Transverse colon (tissue), 3 donors: ENCODE results near the gene STYXL2.

ENCODE experiments used
- CTCF ChIP-seq, 5 experiments: fragments of 200-600 bp in 3 of 5; fragments of 450-650 bp in 2 of 5; sonication (generic) in 3 of 5; IDR thresholded peaks; 1 replicate in 2 of 5; 2 replicates in 3 of 5; pipeline ENCODE4 v1.5.1; 2016 to 2017; ENCODE audit warnings: antibody characterized with exemption in 5 of 5, inconsistent platforms in 3 of 5, mild to moderate bottlenecking in 2 of 5, moderate library complexity in 1 of 5
- EP300 ChIP-seq: sonication (generic); formaldehyde crosslinking; IDR thresholded peaks from one replicate; pipeline ENCODE4 v1.6.1; 2017; ENCODE audit warnings: antibody characterized with exemption, low read depth
- POLR2A ChIP-seq: fragments of 450-650 bp; IDR thresholded peaks from one replicate; pipeline ENCODE4 v1.6.1; 2016; ENCODE audit warnings: antibody characterized with exemption, mild to moderate bottlenecking, moderate library complexity

DNA sequence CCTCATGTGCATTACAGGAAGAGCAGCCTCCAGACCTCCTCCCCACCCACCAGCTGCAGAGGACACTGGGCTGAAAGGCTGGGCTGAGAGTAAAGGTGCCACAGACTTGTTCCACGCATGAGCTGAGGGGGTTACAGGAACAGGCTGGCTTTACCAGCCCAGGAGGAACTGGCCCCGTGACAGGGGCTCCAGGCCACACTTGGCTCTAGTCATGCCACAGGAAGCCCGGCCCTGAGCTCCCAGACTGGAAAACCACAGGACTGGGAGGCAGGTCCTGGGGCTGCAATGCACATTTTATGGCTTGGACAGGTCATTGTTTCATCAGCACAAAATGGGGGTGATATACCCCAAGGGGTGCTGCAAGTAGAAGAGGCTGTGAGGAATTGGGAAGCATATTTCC is 39.3 kb upstream of the STYXL2 start:
- TF ChIP-seq POLR2A = no peak
- no peak for TF ChIP-seq CTCF (IDR thresholded peaks at IDR 0.05)
- TF ChIP-seq EP300 = no peak
